ENCODE results near the gene MVK.

The MVK gene

DNA sequence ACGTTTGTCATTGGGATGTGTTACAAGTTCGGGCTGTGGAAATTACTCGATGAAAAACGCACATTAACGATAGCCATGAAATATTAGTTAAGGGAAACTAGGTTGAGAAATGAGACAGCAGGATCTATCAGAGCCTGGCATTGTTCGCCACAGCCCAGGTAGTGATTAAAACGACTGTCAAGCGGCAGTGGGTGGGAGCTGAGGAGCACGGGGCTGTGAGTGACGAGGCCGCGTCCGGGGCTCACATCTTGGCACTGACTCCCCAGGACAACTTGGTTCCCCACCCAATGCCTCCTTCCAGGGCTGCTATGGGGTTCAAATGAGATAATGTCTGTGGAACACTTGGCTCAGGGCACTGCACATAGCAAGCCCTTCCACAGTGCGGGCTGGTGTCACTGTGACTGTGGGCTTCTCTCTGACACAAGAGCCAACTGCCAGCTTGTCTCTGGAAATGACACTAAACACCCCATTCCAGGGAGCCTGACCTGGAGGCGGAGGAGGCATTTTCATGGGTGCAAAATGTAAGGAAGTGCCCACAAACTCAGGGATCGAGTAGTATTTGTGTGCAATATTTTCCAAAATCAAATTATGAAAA, 19.6 kb upstream of the MVK start:
- Mint-ChIP-seq H3K4me3 (no peak overlapping the region), H3K27ac (no peak overlapping the region), H3K9me3 (no peaks in the 10 kb centered on the region), H3K4me1 (ENCODE audit: low read depth) (no peaks in the 10 kb centered on the region), H3K27me3 (ENCODE audit: low read depth) (peaks cover 7% of the 10 kb centered on the region), H3K36me3 (ENCODE audit: low read depth) (no peaks in the 10 kb centered on the region)

GRCh38 chr12:109554761-109555160, 18.8 kb upstream of the MVK start:
- Mint-ChIP-seq H3K9me3 (no peaks in the 10 kb centered on the region), H3K4me3 (no peak overlapping the region), H3K27ac (no peak overlapping the region), H3K4me1 (ENCODE audit: low read depth) (no peaks in the 10 kb centered on the region), H3K36me3 (ENCODE audit: low read depth) (no peaks in the 10 kb centered on the region), H3K27me3 (ENCODE audit: low read depth) (peaks cover 5% of the 10 kb centered on the region)

GRCh38 chr12:109555431-109556315, 17.9 kb upstream of the MVK start:
- Mint-ChIP-seq H3K27me3 (ENCODE audit: low read depth) (no peaks in the 10 kb centered on the region), H3K27ac (no peak overlapping the region), H3K9me3 (no peaks in the 10 kb centered on the region), H3K36me3 (ENCODE audit: low read depth) (no peaks in the 10 kb centered on the region), H3K4me3 (no peak overlapping the region), H3K4me1 (ENCODE audit: low read depth) (no peaks in the 10 kb centered on the region)

DNA sequence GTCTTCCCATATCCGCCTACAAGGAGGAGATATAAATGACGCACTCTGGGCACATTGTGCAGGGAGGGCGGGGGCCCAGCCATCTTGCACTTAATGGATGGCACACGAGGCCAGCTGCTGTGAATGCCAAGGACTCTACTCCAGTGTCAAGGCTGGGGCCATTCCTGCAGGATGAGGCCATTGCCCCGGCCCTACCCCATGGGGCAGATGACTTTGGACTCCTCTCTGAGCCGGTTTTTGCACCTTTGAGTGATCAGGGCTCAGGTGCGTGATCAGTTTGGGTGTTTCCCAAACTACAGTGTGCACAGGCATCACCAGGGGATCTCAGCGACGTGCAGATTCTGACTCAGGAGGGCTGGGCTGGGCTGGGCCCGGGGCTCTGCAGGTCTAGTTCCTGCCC, 16.4 kb upstream of the MVK start:
- no peak overlapping the region for H3K27ac Mint-ChIP-seq
- H3K36me3 Mint-ChIP-seq (ENCODE audit: low read depth): peaks cover 7% of the 10 kb centered on the region
- no peaks in the 10 kb centered on the region for H3K27me3 Mint-ChIP-seq (ENCODE audit: low read depth)
- peaks cover 7% of the 10 kb centered on the region for H3K9me3 Mint-ChIP-seq
- no peak overlapping the region for H3K4me3 Mint-ChIP-seq
- no peaks in the 10 kb centered on the region for H3K4me1 Mint-ChIP-seq (ENCODE audit: low read depth)

DNA sequence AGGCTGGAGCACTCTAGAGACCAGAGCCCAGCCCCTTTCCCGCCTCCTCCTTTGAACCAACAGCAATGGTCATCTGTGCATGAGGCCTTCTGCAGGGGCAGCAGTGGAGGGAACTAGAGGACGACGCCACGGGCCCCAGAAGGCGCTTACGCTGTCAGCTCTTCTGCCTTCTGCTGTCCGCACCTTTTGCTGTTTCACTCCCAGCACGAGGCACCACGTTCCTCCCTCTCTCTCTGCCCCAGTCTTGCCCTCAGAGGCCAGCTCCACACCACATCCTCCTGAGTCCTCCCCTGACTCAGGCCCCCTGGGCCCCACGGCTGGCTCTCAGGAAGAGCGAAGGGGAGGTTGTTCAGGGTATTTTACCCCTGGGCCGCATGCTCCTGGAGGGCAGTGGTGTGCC, 15.8 kb upstream of the MVK start:
- Mint-ChIP-seq H3K4me1 (ENCODE audit: low read depth) (no peaks in the 10 kb centered on the region), H3K27me3 (ENCODE audit: low read depth) (no peaks in the 10 kb centered on the region), H3K27ac (no peak overlapping the region), H3K4me3 (no peak overlapping the region), H3K36me3 (ENCODE audit: low read depth) (peaks cover 12% of the 10 kb centered on the region), H3K9me3 (peaks cover 11% of the 10 kb centered on the region)

DNA sequence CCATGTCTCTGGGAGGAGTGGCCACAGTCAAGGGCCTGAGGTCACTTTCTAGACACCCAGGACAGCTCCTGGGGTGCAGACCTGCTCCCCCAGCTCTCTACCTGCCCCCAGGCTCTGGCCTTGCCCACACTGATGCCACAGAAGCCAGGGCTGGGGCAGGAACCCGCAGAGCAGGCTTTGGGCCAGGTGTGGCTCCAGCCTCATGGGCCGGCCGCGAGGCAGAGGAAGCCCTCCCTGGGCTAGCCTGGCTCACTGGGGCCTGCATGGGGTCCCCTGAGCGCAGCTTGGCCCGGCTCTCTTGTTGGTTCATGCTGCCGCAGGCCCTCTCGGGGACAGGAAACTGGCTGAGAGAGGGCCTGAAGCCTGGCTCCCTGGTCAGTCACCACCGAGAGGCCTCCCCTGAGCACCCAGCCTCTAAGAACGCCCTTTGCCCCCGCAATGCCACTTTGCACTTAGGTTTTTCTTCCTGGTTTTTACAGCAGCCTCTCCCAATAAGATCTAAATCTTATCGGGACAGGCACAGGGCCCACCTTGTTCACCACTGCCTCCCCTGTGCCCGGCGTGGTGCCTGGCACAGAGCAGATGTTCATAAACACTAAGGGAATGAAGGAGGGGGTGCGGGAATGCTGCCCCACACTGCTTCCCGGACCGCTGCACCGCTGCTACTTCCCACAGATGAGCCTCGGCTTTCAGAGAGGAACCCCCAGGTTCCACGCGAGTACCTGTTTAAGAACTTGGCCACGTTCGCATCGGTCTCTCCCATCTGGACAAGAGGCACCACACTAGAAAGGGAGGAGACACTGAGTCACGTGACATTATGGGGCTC, 15.0 kb upstream of the MVK start:
- H3K9me3 Mint-ChIP-seq: peaks cover 11% of the 10 kb centered on the region
- H3K36me3 Mint-ChIP-seq (ENCODE audit: low read depth): peaks cover 12% of the 10 kb centered on the region
- no peak overlapping the region for H3K27ac Mint-ChIP-seq
- H3K4me3 Mint-ChIP-seq: no peak overlapping the region
- no peaks in the 10 kb centered on the region for H3K27me3 Mint-ChIP-seq (ENCODE audit: low read depth)
- no peaks in the 10 kb centered on the region for H3K4me1 Mint-ChIP-seq (ENCODE audit: low read depth)

DNA sequence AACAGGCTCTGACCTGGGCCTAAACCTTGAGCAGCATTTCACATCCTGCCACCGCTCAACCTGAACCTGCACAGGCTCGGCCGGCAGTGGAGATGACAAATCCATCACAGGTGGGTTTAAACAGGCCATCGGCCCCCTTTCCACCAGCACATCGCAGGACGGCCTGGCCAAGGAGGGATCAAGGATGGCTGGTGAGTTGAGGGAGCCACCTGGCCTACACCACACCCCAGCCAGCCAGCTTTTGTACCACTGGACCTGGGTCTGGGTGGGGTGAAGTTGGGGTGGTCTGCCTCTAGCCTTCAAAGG, 14.4 kb upstream of the MVK start:
- Mint-ChIP-seq H3K4me3 (no peak overlapping the region), H3K4me1 (ENCODE audit: low read depth) (no peaks in the 10 kb centered on the region), H3K9me3 (peaks cover 11% of the 10 kb centered on the region), H3K27ac (no peak overlapping the region), H3K27me3 (ENCODE audit: low read depth) (no peaks in the 10 kb centered on the region), H3K36me3 (ENCODE audit: low read depth) (peaks cover 12% of the 10 kb centered on the region)

GRCh38 chr12:109559601-109560000, 14.0 kb upstream of the MVK start:
- H3K36me3 Mint-ChIP-seq (ENCODE audit: low read depth): peaks cover 12% of the 10 kb centered on the region
- no peaks in the 10 kb centered on the region for H3K27me3 Mint-ChIP-seq (ENCODE audit: low read depth)
- no peak overlapping the region for H3K27ac Mint-ChIP-seq
- H3K4me1 Mint-ChIP-seq (ENCODE audit: low read depth): no peaks in the 10 kb centered on the region
- H3K4me3 Mint-ChIP-seq: no peak overlapping the region
- H3K9me3 Mint-ChIP-seq: peaks cover 11% of the 10 kb centered on the region

DNA sequence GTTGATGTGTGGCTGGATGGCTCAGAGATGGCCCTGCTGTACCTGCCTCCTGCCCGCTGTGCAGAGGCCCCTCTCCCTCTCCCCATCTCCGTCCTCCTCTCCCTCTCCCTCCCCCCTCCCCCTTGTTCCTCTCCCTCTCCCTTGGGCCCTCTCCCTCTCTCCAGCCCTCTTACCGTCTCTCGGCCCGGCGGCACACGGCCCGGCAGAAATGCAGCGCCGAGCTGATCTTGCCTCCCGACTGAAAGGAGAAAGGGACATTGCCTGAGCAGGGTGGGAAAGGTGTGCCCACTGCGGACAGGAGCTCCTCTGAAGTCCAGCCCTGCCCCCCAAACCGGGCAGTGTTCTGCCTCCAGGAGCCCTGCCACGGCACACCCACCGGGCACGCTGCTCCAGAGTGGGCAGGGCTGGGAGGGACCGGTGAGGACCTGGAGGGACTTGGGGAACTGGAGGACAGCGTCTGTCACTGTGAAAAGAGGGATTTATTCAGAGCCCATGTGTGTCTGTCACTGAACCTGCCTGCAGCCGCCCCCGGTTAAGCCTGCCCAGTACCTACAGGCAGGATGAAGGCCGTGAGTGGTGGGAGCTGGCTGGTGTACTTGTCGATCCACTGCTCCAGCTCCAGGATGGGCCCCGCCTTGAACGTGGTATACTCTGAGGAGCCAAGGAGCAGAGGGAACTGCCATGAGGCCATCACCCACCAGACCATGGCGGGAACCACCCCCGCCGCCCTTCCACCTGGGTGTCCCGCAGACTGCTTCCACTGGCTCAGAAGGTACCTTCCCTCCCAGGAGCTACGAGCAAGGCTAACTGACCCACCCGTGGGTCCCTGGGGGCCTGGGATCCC, 12.5 kb upstream of the MVK start:
- no peak overlapping the region for H3K4me3 Mint-ChIP-seq
- H3K27ac Mint-ChIP-seq: no peak overlapping the region
- H3K4me1 Mint-ChIP-seq (ENCODE audit: low read depth): no peaks in the 10 kb centered on the region
- H3K9me3 Mint-ChIP-seq: peaks cover 11% of the 10 kb centered on the region
- H3K36me3 Mint-ChIP-seq (ENCODE audit: low read depth): peaks cover 18% of the 10 kb centered on the region
- no peaks in the 10 kb centered on the region for H3K27me3 Mint-ChIP-seq (ENCODE audit: low read depth)

- Mint-ChIP-seq H3K9me3 (peaks cover 11% of the 10 kb centered on the region), H3K27me3 (ENCODE audit: low read depth) (no peaks in the 10 kb centered on the region), H3K4me3 (no peak overlapping the region), H3K27ac (no peak overlapping the region), H3K4me1 (ENCODE audit: low read depth) (no peaks in the 10 kb centered on the region), H3K36me3 (ENCODE audit: low read depth) (peaks cover 18% of the 10 kb centered on the region)
These were observed 11.9 kb upstream of the MVK start for GRCh38 chr12:109561711-109562030.

DNA sequence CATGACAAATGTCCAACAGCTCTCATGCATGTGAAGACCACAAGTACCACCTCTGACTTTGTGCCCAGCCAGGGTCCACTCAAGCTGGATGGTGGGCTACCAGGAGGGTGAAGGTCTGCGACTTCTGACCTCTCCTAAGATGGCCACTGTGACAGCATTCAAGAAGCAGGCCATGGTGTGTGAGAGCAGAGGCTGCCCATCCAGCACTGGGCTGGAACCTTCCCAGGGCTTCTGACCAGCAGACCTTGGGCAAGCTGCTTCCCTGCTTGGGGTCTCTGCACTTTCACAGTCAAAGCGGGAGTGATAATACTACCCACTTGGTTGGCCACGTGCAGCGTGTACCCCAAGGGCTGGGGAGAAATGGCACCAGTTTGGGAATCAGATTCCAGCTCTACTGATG, 10.7 kb upstream of the MVK start:
- Mint-ChIP-seq H3K4me1 (ENCODE audit: low read depth) (no peaks in the 10 kb centered on the region), H3K4me3 (no peak overlapping the region), H3K9me3 (peaks cover 11% of the 10 kb centered on the region), H3K27ac (no peak overlapping the region), H3K27me3 (ENCODE audit: low read depth) (no peaks in the 10 kb centered on the region), H3K36me3 (ENCODE audit: low read depth) (peaks cover 18% of the 10 kb centered on the region)

DNA sequence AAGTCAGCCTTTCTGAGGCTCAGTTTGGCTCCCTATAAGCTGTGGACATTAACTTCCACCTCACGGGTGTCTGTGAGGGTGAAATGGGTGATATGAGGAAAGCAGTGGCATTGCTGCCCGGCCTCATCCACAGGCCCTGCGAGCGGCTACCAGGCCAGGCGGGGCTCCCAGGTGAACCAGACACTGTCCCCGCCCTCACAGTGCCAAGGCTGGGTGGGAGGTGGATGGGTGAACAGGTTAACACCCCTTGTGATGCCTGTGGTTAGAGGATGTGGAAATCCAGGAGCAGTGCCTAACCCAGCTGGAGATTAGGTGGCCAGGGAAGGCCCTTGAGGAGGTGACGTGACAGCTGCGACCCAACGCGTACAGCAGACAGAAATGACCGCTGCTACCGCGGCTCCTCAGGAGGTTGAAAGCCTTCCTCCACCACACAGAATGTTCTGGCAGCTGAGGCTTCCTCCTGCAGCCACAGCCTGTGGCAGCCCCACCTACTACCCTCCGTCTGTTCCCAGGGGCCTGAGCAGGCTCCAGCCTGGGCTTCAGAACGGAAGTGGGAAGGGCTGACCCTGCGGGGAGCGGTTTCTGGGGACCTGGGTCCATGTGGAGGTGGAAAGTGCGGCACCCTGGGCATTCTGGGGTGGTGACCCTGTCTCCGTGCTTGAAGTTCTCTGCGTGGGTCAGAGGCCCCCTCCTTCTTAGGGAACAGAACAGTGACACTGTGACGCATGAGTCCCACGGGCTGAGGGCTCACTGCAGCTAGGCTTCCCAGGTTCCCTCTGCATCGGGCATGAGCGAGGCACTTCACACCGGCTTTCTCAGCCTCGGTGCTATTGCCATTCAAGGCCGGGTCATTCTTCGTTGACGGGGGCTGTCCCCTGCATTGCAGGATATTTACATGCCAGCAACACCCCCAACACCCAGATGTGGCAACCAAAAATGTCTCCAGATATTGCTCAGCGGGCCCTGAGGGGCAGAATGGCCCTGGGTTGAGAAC, 10.0 kb upstream of the MVK start:
- Mint-ChIP-seq H3K9me3 (peaks cover 11% of the 10 kb centered on the region), H3K4me1 (ENCODE audit: low read depth) (no peaks in the 10 kb centered on the region), H3K4me3 (no peak overlapping the region), H3K27ac (no peak overlapping the region), H3K27me3 (ENCODE audit: low read depth) (no peaks in the 10 kb centered on the region), H3K36me3 (ENCODE audit: low read depth) (peaks cover 18% of the 10 kb centered on the region)

- H3K9me3 Mint-ChIP-seq: peaks cover 11% of the 10 kb centered on the region
- no peak overlapping the region for H3K4me3 Mint-ChIP-seq
- no peaks in the 10 kb centered on the region for H3K27me3 Mint-ChIP-seq (ENCODE audit: low read depth)
- peaks cover 21% of the 10 kb centered on the region for H3K36me3 Mint-ChIP-seq (ENCODE audit: low read depth)
- no peak overlapping the region for H3K27ac Mint-ChIP-seq
- no peaks in the 10 kb centered on the region for H3K4me1 Mint-ChIP-seq (ENCODE audit: low read depth)
These were observed 7.2 kb upstream of the MVK start for GRCh38 chr12:109566424-109566823.

All from T-helper 1 cell treated with Interleukin-12 subunit alpha and Interleukin-12 subunit beta and Interleukin-4 antibody, amounts not matched to agents 30 μg/mL and 1 μg/mL, for 36 hours (primary cell).